GM12865 (cell line): ENCODE results near the gene PEAK3.

Experiments used
- DNase-seq: peaks from one replicate; pipeline ENCODE4 v3.0.0; 2010; ENCODE audit warnings: low read depth
- H3K4me3 ChIP-seq: 2 replicates; pipeline ENCODE4 v1.5.1; 2011; ENCODE audit warnings: mild to moderate bottlenecking, low read depth, low read length, control low read depth
- TF ChIP-seq, protein P1 (sequence below): IDR thresholded peaks from 2 replicates; pipeline ENCODE4 v1.5.1; 2011; ENCODE audit warnings: low read length, control low read depth, low read depth, inconsistent platforms; ENCODE audit not compliant: insufficient read depth; ENCODE audit errors: missing control alignments

The PEAK3 gene

GRCh38 chr19:2296141-2296540 is 14.2 kb upstream of the PEAK3 start:
- H3K4me3 ChIP-seq, result no peak overlapping the region
- DNase-seq, result no peak
- TF ChIP-seq, protein P1, sequence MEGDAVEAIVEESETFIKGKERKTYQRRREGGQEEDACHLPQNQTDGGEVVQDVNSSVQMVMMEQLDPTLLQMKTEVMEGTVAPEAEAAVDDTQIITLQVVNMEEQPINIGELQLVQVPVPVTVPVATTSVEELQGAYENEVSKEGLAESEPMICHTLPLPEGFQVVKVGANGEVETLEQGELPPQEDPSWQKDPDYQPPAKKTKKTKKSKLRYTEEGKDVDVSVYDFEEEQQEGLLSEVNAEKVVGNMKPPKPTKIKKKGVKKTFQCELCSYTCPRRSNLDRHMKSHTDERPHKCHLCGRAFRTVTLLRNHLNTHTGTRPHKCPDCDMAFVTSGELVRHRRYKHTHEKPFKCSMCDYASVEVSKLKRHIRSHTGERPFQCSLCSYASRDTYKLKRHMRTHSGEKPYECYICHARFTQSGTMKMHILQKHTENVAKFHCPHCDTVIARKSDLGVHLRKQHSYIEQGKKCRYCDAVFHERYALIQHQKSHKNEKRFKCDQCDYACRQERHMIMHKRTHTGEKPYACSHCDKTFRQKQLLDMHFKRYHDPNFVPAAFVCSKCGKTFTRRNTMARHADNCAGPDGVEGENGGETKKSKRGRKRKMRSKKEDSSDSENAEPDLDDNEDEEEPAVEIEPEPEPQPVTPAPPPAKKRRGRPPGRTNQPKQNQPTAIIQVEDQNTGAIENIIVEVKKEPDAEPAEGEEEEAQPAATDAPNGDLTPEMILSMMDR, result no peak

DNA sequence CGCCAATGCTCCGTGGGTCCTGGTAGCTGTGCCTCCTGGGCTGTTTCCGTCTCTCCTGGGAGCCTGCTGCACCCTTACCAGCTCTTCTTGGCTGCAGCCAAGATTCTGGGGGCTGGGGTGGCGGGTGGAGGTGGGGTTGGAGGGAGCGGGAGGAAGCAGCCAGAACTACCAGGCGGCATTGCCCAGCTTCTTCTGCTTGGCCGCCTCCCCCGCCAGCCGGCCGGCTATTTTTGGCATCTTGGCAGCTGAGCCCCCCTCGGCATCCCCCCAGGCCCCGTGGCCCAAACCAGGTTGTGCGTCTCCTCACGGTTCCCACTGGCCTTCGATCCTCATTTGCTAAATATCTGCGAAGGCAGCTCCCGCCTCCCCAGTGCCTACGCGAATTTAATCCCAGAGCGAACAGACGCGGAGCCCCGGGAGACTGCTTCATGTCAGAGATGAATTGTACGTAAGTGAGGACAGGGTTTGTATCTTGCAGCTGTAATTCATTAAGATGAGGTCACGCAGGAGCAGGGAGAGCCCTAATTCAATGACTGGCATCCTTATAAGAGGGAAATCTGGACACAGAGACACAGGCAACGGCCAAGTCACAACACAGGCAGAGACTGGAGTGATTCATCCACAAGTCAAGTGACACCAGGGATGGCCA is 12.8 kb upstream of the PEAK3 start:
- TF ChIP-seq, protein P1, result no peak
- no peak overlapping the region for H3K4me3 ChIP-seq
- DNase-seq, result no peak

- no peak for DNase-seq
- peak overlapping the region; percentile 52 for H3K4me3 ChIP-seq
- TF ChIP-seq, protein P1, result no peak
Measured at GRCh38 chr19:2291185-2291751, 9.3 kb upstream of the PEAK3 start.

DNA sequence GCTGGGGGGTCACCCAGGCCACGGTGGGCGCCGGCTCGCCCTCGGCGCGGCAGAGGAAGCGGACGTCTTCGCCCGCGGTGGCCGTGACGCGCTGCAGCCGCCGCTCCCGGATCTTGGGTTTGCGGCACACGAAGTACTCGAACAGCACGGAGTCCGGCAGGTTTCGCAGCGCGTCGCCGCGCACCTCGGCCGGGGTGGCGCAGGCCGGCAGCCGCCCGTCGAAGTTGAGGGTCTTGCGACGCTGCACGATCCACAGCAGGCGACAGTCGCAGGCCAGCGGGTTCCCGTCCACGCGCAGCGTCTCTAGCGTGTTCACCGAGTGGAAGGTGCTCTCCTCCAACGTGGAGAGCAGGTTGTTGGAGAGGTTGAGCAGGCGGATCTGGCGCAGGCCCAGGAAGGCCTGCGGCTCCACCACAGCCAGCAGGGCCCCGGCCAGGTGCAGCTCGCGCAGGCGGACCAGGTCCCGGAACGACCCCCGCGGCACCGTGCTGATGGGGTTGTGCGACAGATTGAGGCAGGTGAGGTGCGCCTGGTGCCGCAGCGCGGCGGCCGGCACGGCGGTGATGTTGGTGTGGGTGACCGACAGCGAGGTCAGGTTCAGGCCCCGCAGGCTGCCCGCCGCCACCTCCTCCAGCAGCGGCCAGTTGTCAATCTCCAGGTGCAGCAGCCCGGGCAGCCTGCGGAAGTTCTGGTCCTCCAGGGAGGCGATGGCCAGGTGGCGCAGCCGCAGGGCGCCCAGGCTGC is 8.6 kb upstream of the PEAK3 start:
- peak; percentile 45 for DNase-seq
- TF ChIP-seq, protein P1, result no peak
- peak overlapping the region; percentile 52 for H3K4me3 ChIP-seq

GRCh38 chr19:2289714-2290435 is 7.9 kb upstream of the PEAK3 start:
- peak overlapping the region; percentile 52 for H3K4me3 ChIP-seq
- TF ChIP-seq, protein P1, result no peak
- DNase-seq, result peak; percentile 87

DNA sequence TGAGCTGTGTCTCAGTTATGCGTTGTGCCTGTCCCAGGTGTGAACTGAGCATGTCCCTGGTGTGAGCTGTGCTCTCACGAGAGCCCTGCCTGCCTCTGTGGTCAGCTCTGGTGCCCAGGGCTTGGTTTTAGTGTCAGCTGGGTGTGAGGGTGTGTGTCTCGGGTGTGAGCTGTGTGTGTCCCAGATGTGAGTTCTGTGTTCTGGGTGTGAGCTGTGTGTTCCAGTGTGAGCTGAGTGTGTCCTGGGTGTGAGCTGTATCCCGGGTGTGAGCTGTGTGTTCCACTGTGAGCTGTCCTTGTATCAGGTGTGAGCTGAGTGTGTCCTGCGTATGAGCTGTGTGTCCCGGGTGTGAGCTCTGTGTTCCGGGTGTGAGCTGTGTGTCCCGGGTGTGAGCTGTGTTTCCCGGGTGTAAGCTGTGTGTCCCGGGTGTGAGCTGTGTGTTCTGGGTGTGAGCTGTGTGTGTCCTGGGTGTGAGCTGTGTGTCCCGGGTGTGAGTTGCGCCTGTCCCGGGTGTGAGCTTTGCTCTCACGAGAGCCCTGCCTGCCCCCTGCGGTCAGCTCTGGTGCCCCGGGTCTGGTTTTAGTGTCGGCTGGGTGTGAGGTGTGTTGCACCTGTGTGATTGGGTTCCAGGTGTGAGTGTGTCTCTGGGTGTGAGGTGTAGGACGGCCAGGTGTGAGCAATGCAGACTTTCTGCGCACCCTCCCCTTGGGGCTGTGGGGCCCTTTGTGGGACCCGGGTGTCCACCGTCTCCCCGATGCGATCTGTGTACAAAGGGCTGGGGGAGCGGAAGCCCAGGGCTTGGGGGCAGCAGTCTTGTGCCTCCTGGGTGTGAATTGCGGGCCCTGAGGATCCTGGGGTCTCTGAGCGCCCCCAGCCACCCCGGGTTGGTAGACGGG is 7.1 kb upstream of the PEAK3 start:
- TF ChIP-seq, protein P1, result no peak

More for the DNA sequence above, 7.1 kb upstream of the PEAK3 start:
- H3K4me3 ChIP-seq, result peak overlapping the region; percentile 52
- DNase-seq, result no peak
